CD4-positive, alpha-beta T cell treated with Interleukin-10 for 1 hour (primary cell): Measurements from ENCODE around the gene KATNAL2.
A peak's percentile ranks its signal among the peaks of the same experiment; 100 is the strongest.
"Not testable (repeated sequence)": the region's sequence is repeated elsewhere in the genome, so short reads cannot be mapped to it uniquely, and the experiment has no call there.

Source experiments
- DNase-seq: peaks from one replicate; pipeline ENCODE4 v3.0.0-alpha.2; 2020

The KATNAL2 gene

DNA sequence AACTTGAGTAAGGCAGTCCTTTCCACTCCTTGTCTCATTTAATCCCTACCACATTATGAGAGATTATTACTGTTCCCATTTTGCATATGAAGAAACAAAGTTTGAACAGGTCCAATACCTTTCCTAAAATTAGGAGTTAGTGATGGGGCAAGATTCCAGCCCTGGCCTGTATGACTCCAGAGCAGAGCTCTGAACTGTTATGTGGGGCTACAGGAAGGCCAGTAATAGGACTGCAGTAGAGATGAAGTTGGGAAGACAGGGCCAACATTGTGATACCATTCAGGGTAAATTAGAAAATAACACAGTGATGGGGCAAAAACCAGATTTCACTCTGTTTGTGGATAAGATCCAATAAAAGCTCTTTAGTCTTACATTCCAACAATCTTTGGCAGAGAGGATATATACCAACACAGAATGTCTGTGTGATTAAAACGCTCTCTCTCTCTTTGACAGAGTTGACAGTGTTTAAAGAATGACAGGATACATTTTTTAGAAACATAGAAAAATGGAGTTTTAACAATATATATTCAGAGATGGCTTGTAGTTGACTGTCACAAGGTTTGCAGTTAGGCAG is 22.7 kb downstream of the KATNAL2 start:
- DNase-seq, result no peak

GRCh38 chr18:46942646-46943045 is 25.2 kb downstream of the KATNAL2 start:
- no peak for DNase-seq

- peak; percentile 55 for DNase-seq
Observed at GRCh38 chr18:46946656-46947282, 29.4 kb downstream of the KATNAL2 start.

DNA sequence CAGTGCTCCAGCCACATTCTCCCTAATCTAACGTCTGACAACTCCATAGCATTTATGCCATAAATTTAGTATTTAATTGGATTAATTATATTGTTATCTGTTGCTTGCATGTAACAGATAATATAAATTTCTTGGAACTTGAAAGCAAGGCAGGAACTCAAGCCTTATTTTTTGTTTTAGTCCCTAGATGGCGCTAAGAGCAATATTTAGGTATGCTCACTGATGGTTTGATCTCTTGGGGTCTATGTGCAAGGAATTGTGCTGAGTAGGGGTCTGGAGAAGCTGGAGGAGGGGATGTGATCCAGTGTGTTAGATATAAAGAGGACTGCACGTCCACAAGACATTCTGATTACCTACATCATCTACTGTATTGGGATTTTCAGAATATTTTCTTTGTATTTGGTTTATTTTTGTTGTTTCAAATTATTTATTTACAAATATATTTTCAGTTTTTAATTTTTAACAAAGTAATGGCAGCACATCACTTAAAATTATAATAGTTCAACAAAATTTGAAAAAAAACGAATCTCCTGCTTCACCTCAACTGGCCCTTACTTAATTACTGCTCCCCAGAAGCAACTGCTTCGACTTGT is 32.8 kb downstream of the KATNAL2 start:
- peak; percentile 9 for DNase-seq

DNA sequence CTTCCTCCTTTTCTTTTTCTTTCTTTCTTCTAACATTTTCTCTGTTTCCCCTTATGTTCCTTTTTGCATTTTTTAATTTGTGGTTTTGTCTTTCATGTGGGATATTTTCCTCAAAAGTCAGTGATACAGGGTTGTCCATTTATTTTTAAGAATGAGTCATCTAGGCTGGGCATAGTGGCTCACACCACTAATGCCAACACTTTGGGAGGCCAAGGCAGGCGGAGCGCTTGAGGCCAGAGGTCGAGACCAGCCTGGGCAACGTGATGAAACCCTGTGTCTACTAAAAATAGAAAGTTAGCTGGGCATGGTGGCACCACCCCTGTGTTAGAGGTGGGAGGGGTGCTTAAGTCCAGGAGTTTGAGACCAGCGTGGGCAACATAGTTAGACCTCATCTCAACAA is 35.8 kb downstream of the KATNAL2 start:
- DNase-seq, result no peak

GRCh38 chr18:46958209-46958608 is 40.8 kb downstream of the KATNAL2 start:
- DNase-seq, result no peak

- not testable (repeated sequence) for DNase-seq
Observed at GRCh38 chr18:46963656-46964578, 46.5 kb downstream of the KATNAL2 start.

DNA sequence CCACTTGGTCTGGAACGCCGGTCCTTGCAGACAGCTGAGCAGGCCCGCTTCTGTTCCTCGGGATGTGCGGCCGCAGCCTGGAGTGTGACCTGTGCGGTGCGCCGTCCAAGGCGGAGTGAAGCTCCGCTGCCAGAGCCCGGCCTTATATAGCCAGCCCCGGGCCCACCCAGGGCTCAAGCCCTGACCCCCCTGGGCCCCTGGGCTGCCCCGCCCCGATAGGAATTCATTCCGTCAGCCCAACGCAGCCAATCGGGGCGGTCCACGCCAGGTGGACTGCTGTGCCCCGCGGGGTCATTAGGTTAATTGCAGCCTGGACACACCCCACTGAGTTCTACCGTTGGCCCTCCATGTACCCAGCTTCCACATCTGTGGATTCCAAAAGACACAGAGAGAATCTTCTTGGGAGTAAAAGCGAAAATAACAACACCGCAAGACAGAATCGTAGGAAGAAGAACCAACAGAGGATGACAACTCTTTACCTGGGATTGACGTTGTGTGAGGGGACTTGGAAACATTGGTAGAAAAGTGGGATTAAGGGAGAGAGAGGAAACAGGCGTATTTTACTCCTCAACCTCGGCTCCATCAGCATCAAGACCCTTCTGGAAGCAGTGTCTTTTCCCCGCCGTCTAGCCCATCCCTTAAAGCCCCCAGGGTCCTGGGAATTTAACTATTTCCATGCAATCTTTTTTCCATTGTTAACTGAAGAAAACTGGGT is 47.3 kb downstream of the KATNAL2 start:
- DNase-seq, result not testable (repeated sequence)

- not testable (repeated sequence) for DNase-seq
Observed at GRCh38 chr18:46966266-46966665, 48.9 kb downstream of the KATNAL2 start.

GRCh38 chr18:46969551-46969950 is 52.1 kb downstream of the KATNAL2 start:
- DNase-seq, result not testable (repeated sequence)

- DNase-seq, result not testable (repeated sequence)
Observed at GRCh38 chr18:47019870-47020269, 102.5 kb downstream of the KATNAL2 start.

DNA sequence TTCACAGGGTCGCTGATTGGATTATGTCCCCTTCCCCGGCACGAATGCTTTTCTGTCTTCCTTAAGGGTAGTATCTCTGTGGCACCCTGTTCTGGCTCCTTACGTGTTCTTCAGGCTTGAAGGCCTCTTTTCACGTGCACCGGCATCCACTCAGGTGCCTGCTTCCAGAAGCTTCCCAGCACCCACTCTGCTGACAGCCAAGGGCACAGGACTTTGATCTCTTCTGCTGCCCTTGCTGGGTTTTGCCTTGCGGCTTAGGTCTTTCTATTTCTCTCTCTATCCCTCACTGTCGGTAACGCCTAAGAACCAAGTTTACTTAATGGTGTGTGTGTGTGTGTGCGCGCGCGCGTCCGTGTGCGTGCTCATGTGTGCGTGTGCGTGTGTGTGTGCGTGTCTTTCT is 103.4 kb downstream of the KATNAL2 start:
- DNase-seq, result not testable (repeated sequence)

DNA sequence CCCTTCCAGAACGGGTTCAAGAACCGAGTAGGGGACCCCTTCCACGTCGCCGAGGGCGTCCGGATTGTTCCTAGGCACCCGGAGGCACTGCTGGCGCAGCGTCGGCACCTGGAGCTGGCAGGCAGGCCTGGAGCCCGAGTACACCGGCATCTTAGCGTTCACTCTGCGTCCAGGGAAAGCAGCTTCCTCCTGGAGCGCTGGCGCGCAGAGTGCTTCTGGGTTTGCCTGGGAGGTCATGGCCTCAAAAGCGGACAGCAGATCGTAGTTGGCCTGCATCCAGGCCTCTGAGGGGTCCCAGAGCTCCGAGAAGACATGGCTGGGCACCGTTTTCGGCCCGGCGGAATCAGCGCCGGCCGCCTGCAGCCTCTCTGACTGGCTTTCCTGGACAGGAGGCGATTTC is 105.4 kb downstream of the KATNAL2 start:
- not testable (repeated sequence) for DNase-seq

DNA sequence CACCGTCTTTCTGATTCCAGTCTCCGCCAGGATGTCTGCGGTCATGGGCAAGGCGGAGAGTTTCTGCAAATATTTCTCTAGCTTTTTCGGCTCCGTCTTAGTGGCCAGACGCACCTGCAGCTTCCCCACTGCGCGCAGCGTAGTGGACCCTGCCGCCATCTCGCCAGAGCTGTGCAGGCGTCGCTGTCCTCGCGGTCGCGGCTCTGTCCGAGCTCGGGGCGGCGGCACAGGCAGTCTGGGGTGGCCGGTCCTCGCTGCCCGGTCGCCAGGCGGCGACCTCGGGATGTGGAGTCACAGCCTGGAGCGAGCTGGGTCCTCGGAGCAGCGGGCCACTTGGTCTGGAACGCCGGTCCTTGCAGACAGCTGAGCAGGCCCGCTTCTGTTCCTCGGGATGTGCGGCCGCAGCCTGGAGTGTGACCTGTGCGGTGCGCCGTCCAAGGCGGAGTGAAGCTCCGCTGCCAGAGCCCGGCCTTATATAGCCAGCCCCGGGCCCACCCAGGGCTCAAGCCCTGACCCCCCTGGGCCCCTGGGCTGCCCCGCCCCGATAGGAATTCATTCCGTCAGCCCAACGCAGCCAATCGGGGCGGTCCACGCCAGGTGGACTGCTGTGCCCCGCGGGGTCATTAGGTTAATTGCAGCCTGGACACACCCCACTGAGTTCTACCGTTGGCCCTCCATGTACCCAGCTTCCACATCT is 106.5 kb downstream of the KATNAL2 start:
- DNase-seq, result not testable (repeated sequence)

GRCh38 chr18:47025557-47026174 is 108.3 kb downstream of the KATNAL2 start:
- DNase-seq, result not testable (repeated sequence)

- not testable (repeated sequence) for DNase-seq
Observed at GRCh38 chr18:47028738-47029137, 111.3 kb downstream of the KATNAL2 start.

- not testable (repeated sequence) for DNase-seq
Observed at GRCh38 chr18:47029684-47030353, 112.4 kb downstream of the KATNAL2 start.

GRCh38 chr18:47030887-47031286 is 113.5 kb downstream of the KATNAL2 start:
- not testable (repeated sequence) for DNase-seq

- no peak for DNase-seq
Observed at GRCh38 chr18:47032945-47033344, 115.5 kb downstream of the KATNAL2 start.

DNA sequence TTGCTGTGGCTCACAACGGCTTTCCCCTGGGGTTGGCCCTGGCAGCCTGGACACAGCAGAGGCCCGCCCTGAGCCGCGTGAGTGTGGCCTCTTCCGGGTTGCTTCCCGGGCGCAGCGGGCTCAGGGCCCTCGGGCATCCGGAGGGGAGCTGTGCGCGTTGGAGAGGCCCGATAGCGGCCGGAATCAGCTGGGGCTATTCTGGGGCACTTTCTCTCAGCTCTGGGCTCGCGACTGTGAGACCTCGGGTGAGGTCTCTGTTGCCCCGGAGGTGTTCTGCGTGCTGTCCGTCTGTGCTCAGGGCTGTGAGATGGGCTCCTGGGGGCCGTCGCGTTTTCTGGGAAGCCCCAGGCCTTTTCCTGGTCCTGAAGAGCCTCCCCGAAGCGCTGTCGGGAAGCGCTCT is 117.2 kb downstream of the KATNAL2 start:
- DNase-seq, result not testable (repeated sequence)

DNA sequence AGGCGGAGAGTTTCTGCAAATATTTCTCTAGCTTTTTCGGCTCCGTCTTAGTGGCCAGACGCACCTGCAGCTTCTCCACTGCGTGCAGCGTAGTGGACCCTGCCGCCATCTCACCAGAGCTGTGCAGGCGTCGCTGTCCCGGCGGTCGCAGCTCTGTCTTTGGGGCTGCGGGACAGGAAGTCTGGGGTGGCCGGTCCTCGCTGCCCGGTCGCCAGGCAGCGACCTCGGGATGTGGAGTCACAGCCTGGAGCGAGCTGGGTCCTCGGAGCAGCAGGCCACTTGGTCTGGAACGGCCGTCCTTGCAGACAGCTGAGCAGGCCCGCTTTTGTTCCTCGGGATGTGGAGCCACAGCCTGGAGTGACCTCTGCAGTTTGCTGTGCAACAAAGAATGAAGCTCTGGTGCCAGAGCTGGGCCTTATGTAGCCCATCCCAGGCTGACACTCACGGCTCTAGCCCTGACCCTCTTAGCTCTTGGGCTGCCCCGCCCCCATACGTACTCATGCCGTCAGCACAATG is 117.8 kb downstream of the KATNAL2 start, which contains the start of gene ELOA2:
Gene ELOA2 (minus strand): TSS at position 466 of the 516 bp plus-strand sequence. CDS start 357 bp downstream, at position 109.
- DNase-seq, result no peak
